ENCODE measurements around the gene GPC6.
A peak's percentile ranks its signal among the peaks of the same experiment; 100 is the strongest.

The GPC6 gene

DNA sequence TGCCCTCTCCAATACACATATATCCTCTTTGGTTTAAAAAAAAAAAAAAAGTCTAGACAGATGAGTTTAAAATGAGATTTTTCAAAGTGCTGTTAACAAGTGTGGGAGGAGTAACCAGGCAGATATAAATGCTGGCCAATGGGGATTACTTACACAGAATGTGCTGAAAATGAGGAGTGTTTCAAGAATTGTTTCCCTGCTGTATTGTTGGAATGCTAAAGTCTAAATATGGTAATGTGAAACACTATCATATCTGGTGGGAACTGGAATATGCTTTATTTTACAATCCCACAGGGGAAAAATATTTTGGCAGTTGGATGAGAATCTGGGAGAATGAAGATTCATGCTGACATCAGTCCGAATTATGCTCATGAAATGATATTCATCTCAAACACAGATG is 1002.2 kb downstream of the GPC6 start:
- H3K27ac ChIP-seq, result no peak overlapping the region

DNA sequence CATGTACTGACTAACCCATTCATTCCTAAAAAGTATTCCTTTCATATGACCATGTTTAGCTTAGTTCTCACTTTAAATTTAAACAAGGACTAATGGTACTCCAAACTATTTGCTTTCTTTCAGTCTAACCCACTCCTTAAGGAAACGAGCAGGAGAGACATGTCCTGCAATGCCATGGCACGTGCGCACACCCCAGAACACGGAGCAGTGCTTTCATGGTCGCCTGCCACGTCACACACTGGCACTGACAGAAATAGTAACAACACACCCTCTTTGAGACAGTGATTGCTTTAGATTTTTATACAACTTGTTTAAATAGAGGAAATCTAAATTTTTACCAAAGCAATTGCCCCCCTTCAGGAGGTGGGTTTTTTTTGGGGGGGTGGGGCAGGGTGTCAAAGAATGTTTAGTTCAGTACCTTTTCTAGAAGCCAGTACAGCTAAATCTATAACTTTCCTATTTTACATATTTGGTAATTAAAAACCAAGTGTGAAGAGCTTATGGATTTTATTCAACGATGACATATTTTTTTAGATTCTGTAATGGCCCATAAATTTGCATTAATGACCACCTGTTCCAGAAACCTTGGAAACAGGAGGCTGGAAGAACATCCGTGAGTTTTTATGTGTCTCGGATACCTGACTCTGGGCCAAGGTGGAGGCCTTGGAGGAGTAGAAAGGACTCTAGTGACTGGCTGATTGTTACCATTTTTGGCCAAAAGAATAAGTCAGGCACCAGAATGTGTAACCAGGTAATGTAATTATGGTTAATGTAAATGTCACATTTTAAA is 1005.7 kb downstream of the GPC6 start:
- no peak for DNase-seq (ENCODE audit: low read depth, low spot score)
- H3K27ac ChIP-seq, result no peak overlapping the region

More for the DNA sequence above, 1002.2 kb downstream of the GPC6 start:
- DNase-seq (ENCODE audit: low read depth, low spot score), result no peak

DNA sequence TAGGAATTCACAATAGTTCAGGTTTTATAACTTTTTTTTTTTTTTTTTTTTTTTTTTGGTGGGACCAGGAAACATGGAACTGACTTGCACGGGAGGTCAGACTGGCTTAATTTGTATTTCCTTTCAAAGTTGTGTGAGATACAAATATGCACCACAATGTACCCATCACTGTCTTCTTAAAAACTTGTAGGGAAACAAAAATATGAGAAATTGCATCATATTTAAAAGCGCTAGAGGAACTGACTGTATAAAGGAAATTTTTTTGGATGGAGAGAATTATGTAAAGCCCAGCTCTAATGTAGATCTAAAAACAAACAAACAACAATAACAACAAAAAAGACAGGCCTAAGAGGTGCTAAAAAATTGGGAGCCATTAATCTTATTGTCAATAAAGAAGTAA is 1006.3 kb downstream of the GPC6 start:
- H3K27ac ChIP-seq, result peak overlapping the region; percentile 5
- DNase-seq (ENCODE audit: low read depth, low spot score), result no peak

DNA sequence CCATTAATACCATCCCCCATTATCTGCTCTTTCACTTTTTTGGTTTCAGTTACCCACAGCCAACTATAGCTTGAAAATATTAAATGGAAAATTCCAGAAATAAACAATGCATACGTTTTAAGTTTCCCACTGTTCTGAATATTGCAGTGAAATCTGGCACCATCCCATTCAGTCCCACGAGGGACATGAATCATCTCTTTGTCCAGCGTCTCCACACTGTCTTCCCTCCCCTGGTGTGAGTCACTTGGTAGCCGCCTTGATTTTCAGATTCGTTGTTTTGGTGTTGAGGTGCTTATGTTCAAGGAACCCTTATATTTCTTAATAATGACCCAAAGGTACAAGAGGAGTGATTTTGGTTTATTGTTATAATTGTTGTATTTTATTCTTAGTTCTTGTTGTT is 1006.8 kb downstream of the GPC6 start:
- DNase-seq (ENCODE audit: low read depth, low spot score), result peak; percentile 36
- peak overlapping the region; percentile 5 for H3K27ac ChIP-seq

DNA sequence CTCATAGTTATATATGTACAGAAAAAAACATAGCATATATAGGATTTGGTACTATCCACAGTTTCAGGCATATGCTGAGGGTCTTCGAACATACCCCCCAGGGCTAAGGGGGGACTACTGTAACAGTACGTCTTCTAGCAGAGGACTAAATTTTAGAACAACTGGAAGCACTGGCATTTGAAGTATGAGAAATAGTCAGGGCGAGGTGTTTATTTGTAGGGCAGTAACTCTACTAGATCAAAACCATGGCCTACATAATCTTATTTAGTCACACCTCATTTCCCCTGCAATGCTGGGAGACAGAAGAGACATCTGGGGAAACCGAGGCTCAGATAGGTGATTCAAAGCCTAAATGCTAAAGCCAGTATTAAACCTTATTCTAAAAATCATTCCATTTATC is 1007.2 kb downstream of the GPC6 start:
- peak overlapping the region; percentile 5 for H3K27ac ChIP-seq
- no peak for DNase-seq (ENCODE audit: low read depth, low spot score)

DNA sequence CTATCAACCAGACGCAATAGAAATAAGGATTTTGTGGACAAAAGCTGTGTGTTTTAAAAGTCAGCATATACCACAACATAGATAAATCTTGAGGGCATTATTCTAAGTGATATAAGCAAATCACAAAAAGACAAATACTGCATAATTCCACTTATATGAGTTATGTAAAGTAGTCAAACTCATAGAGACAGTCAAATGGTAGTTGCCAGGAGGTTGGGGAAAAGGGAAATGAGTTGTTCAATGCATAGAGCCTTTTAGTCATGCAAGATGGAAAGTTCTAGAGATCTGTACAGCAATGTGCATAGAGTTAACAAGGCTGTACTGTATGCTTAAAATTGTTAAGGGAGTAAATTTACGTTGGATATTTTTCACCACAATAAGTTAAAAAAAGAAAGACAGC is 1008.1 kb downstream of the GPC6 start:
- no peak overlapping the region for H3K27ac ChIP-seq
- no peak for DNase-seq (ENCODE audit: low read depth, low spot score)

DNA sequence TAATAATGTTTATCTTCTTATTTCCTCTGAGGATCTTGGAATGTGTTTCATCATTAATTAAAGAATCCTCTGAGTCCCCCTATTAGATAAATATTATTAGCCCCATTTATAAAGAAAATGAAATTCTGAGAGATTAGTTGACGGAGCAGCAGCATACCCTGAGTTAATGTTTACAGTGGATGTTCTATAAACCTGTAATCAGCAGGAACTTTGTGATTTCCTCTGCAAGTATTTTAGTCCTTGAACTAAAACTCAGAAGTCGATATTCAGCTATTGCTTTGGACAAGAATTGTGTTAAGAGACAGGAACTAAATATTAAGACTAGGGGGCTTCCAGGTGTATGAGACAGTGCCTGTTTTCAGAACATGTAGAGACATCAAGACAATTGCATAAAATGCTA is 1009.5 kb downstream of the GPC6 start:
- H3K27ac ChIP-seq, result no peak overlapping the region
- no peak for DNase-seq (ENCODE audit: low read depth, low spot score)

DNA sequence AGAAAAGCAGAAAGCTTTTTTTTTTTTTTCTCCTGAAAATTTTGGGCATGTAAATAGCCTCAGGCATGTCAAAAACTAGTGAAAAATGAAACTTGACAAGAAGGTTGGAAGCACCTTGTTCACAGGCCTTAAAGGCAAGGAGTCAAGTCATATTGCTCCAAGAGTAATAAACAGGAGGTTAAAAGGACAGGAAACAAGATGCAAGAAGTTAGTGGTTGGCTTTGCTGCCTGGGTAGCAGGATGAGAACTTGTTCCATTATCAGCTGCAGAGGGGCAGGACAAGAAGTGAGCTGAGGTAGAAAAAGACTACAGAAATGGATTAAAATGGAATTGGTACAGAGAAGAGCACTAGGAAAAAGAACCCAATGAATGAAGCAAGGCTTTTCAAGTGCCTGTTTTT is 1010.3 kb downstream of the GPC6 start:
- no peak overlapping the region for H3K27ac ChIP-seq
- no peak for DNase-seq (ENCODE audit: low read depth, low spot score)

DNA sequence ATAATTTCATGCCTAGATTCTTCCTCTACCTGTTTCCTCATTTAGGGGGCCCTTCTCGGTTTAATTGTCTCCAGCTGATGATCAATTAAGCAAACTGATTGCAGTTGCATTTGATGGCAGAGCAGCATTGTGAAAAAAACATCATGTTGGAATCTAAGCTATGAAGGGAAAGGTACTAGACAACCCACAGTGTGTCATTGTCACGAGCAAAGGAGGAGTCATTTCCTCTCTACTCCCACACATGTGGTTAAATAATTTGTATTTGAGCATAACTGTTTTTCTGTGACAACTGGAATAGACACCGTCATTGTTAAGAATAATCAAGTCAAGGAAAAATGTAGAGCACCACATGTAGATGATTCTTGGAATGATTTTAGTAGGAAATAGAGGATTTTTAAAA is 1012.5 kb downstream of the GPC6 start:
- DNase-seq (ENCODE audit: low read depth, low spot score), result no peak
- no peak overlapping the region for H3K27ac ChIP-seq

DNA sequence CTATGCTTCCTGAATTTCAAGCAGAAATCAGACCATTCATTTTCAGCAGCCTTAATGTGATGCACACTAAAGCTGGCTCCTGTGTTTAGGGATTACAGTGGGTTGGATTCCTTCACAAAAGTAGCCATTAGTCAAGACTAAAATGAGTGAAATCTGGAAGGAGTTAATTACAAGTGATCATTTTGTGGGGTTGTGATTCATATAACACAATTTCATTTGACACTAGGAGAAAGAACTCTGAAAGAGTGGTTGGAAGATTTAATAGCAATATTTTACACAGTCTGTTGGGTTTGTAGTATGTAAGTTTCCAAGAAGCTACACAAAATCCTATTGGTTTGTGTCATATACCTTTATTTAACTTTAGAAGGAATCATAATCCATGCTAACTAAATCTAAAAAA is 1015.9 kb downstream of the GPC6 start:
- no peak for DNase-seq (ENCODE audit: low read depth, low spot score)
- no peak overlapping the region for H3K27ac ChIP-seq

DNA sequence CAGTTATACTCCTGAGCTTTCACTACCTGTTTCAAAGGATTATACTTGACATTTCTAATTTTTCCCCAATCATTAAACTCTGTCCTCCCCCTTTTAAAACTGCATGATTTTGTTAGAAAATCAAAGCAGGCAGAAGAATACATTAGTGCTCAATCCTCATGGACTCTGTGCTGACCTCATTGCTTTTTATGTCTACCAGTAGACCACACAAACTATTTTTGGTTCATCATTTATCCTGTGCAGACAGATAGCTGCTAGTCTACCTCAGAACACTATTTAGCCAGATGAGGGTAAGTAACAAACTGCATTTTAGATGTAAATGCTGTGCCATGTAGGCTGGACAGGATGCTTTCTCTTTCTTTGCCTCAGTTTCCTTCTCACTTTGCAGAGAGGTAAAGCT is 1016.9 kb downstream of the GPC6 start:
- H3K27ac ChIP-seq, result no peak overlapping the region
- DNase-seq (ENCODE audit: low read depth, low spot score), result no peak

DNA sequence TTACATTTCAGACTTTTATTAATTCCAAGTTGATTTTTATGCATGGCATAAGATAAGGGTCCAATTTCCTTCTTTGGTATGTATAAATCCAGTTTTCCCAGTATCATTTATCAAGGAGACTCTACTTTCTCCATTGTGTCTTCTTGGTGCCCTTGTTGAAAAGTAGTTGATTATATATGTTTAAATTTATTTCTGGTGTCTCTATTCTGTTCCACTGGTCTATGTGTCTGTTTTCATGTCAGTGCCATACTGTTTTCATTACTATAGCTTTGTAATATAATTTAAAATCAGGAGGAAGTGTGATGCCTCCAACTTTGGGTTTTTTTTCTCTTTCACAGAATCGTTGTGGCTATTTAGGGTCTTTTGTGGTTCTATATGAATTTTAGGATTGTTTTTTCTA is 1019.9 kb downstream of the GPC6 start:
- DNase-seq (ENCODE audit: low read depth, low spot score), result no peak
- H3K27ac ChIP-seq, result no peak overlapping the region

DNA sequence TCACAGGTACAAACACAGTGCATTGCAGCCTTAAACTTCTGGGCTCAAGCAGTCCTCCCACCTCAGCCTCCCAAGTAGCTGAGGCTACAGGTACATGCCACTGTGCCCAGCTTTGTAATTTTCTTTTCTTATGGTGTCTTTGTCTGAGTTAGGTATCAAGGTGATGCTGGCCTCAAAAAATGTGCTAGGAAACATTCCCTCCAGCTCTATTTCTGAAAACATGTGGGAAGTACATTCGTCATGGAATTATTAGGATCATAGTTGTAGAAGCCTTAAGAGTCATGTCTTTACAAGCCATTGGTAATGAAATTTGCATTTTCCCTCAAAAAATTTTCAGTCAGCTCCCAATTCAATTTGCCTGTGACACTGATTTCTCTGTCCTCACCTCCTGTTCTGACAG is 1021.3 kb downstream of the GPC6 start:
- DNase-seq (ENCODE audit: low read depth, low spot score), result no peak
- no peak overlapping the region for H3K27ac ChIP-seq

DNA sequence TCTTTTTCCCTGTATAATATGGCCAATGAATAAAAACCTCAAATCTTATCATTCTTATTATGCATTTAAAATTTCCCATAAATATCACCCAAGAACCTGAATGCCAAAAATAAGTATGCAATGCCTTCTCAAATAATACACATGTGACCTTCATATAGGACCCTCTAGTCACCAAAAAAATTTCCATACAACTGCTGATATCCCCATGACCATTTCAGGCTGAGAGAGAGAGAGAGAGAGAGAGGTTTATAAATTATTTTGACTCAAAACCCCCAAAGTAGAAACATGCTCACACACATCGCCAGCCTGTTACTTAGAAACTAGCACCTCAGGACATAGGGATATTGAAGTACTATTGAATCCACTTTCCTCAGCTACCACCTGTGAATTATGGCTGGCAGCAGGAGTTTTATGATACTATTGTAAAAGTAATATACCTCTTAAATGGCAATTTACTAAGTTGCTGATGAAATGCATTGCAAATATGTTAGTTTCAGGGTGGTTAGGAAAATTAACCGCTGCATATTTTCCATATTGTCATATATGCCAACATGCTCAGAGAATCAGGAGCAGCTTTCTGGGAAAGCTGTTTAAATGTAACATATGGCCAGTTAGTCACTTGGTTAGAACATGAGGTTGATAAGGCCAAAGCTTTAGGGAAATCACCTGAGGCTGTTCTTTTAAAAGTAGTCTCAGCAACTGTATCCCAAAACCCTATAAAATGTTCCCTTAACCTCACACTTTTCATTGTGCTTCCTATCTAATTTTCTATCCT is 1022.0 kb downstream of the GPC6 start:
- DNase-seq (ENCODE audit: low read depth, low spot score), result no peak
- no peak overlapping the region for H3K27ac ChIP-seq

DNA sequence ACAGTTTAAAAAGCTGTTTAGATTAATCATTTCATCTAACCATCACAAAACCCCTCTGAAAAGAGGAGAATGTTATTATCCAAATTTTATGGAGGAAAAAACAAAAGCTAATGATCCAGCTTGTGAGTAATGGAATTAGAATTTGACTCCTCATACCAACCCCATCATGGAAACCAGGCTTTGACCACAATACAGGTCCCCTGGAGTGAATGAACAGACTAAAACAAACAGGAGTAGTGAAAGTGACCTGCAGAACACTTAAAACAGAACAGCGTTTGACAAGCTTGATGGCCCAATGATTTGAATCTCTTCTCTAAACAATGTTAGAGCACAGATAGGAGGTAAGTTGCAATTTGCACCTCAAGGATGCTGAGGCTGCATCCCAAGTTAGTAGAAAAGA is 1022.9 kb downstream of the GPC6 start:
- no peak for DNase-seq (ENCODE audit: low read depth, low spot score)

DNA sequence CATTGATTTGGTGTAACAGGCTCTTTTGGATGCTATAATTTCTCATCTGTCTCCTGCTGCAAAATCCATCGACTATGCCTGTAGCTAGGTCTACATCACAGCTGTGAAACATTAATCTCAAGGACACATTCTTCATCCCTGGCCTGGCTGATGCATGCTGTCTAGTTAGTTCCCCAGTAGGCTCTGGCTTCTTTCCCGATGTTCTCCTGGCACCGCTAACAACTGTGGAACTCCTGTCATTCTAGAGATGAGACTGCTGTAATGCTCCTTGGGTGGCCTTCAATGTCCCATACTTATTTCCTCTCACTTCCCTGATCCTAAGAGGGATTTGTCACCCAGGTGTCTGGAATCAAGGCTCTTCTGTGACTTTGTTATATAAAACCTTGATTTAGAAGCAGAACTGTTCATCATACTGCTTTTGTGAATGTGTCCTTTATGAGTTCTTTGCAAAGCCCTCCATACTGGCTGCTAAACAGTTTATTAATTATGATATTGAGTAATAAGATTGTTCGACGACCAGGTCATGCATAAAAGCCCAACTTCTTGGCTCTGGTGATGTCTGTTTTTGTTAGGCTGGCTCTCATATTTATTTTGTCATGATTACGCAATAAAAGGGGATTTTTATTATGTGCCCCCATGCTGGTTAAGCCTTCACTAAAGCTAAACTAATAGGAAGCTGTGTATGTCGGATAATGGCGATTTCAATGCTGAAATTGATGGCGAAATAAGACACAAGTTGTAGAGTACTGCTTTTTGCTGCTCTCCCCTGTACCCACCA is 1025.4 kb downstream of the GPC6 start:
- H3K27ac ChIP-seq, result no peak overlapping the region
- no peak for DNase-seq (ENCODE audit: low read depth, low spot score)

More for the DNA sequence above, 1022.9 kb downstream of the GPC6 start:
- no peak overlapping the region for H3K27ac ChIP-seq

DNA sequence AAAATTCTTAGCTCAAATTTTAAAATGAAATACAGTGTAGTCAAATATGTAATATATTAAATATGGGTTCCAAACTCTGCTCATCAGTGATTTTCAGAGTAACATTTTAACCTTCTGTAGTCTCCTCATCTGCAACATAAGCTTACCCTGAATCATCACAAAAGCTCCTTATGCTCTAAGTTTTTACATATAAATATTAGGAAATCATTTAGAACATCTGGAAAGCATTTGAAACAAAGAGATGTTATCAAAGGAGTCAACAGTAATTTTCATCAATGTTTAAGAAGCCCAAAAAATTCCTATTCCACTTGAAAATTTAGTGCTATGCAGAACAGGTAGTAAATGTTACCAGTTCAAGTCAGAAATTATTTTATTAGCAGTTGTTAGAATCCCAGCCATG is 1028.1 kb downstream of the GPC6 start:
- DNase-seq (ENCODE audit: low read depth, low spot score), result no peak
- H3K27ac ChIP-seq, result no peak overlapping the region

DNA sequence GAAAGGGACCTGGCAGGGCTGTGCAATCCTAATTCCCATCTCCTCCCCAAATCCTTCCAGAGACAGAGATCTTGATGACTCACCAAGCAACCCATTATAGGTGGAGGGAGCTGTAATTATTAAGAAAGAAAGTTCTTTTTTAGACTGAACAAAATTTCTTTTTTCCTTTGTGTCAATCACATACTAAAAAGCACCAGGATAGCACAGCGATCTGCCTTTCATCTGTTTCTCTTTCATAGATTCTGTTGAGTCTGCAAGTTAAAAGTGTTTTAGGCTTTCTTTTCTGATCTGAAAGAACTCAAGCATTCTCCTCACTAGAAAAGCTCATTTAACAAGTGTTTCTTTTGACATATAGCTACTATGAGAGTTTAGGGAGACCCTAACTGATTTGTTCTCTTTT is 1030.1 kb downstream of the GPC6 start:
- H3K27ac ChIP-seq, result no peak overlapping the region
- DNase-seq (ENCODE audit: low read depth, low spot score), result no peak

DNA sequence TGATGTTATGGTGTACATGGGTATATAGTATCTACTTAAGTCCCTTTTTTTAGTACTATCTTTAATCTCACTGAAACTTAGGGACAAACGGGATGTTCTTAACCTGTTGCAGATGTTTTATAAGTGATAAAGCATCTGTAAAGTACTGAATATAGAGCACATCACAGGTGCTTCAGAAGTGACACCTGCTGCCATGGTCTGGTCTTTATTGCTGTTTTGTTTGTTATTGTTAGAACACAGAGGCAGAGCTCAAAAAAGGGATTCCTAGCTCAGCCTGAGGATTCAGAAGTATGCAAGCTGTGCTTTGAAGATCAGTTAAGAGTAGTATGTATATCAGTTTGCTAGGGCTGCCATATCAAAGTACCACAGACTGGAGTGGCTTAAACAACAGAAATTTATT is 1033.4 kb downstream of the GPC6 start:
- no peak for DNase-seq (ENCODE audit: low read depth, low spot score)
- no peak overlapping the region for H3K27ac ChIP-seq

DNA sequence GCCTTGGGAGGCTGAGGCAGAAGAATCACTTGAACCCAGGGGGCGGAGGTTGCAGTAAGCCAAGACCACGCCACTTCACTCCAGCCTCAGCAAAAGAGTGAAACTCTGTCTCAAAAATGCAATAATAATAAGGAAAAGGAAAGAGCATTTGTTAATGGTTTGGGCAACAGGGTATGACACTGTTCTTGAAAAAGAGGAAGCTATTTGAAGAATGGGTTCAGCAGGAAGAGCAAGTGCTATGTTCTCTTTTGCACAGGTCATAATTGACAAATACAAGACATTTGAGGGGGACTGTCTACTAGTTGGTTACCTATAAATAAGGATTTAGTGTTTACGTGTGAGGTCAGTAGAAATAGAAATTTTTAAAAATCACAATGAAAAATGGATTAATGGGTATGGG is 1034.6 kb downstream of the GPC6 start:
- no peak for DNase-seq (ENCODE audit: low read depth, low spot score)
- no peak overlapping the region for H3K27ac ChIP-seq

DNA sequence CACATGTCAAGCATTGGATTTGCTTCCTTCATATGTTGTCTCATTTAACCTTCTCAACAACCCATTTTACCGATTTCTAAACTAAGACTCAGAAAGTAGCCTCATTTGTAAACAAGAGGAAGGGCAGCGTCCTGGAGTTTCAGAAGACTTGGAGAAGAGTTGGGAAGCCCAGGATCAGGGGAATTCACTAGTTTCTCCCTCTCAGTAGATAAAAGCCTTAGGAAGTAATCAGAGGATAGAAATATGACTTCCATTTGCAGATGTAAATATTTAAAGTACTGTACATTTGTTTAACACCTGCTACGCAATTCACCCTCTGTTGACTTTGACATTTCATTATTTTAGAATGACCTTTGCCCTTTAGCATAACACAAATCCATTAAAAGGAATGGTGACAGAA is 1036.4 kb downstream of the GPC6 start:
- DNase-seq (ENCODE audit: low read depth, low spot score), result no peak
- no peak overlapping the region for H3K27ac ChIP-seq

Measured in epithelial cell of prostate (primary cell).